Measurements from ENCODE around the gene STARD5. TPM values are rescaled to one million over a fixed set of nuclear protein-coding genes. Genes with fewer than 3 reads are reported as not detected.

Gene STARD5
- total RNA-seq, 1 experiment from 2014 or later, result 2.3 TPM

DNA sequence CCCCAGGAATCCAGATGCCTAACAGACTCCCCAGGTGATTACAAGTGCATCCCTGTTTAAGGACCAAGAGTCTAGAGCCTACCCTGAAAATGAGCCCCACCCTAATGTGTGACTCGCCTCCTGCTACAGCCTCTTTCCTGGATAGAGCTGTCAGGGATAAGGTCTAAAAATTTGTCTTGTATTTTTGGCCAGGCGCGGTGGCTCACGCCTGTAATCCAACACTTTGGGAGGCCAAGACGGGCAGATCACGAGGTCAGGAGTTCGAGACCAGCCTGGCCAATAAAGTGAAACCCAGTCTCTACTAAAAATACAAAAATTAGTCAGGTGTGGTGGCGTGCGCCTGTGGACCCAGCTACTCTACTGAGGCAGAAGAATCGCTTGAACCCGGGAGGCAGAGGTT lies 38.8 kb upstream of the STARD5 start:
- Mint-ChIP-seq H3K4me1 (no peaks in the 10 kb centered on the region), H3K27me3 (ENCODE audit: low read depth) (no peaks in the 10 kb centered on the region; the same call in 1 of the 2 replicates), H3K36me3 (ENCODE audit: insufficient read depth in 1 of 3, low read depth in 3 of 3) (no peaks in the 10 kb centered on the region; a peak in 1 of 7 replicates)

More for the DNA sequence above, 38.8 kb upstream of the STARD5 start:
- H3K27ac ChIP-seq (ENCODE audit: insufficient read length, low read depth, low read length), result no peak overlapping the region
- H2BK5ac ChIP-seq (ENCODE audit: insufficient read length, low read length), result no peak overlapping the region
- no peaks in the 10 kb centered on the region for H3K4me1 ChIP-seq (ENCODE audit: insufficient read depth, low read length)
- no peak overlapping the region for H3K4me3 Mint-ChIP-seq
- H3K27ac Mint-ChIP-seq, result no peak overlapping the region
- DNase-seq, result no peak
- no peak overlapping the region for H2AK5ac ChIP-seq (ENCODE audit: insufficient read length, low read length)
- H2BK120ac ChIP-seq (ENCODE audit: low read depth, low read length, poor library complexity, severe bottlenecking), result no peak overlapping the region
- no peak overlapping the region for H3K18ac ChIP-seq (ENCODE audit: insufficient read length, low read depth, low read length)
- H3K23ac ChIP-seq (ENCODE audit: insufficient read length, low read depth, low read length), result no peak overlapping the region
- no peak overlapping the region for H2AFZ ChIP-seq (ENCODE audit: low read length)
- no peak overlapping the region for H3K4ac ChIP-seq (ENCODE audit: low read depth, low read length)
- no peak overlapping the region for H2BK20ac ChIP-seq (ENCODE audit: low read depth, low read length, poor library complexity, severe bottlenecking)
- no peak overlapping the region for H4K8ac ChIP-seq (replicated peaks; ENCODE audit: insufficient read length, low read depth, low read length)
- no peak overlapping the region for H4K5ac ChIP-seq (ENCODE audit: insufficient read length, low read depth, low read length)
- no peaks in the 10 kb centered on the region for H3K79me1 ChIP-seq (ENCODE audit: insufficient read depth, low read depth, low read length, poor library complexity, severe bottlenecking)
- H4K91ac ChIP-seq (ENCODE audit: insufficient read length, low read depth, low read length), result no peak overlapping the region
- no peak overlapping the region for H3K4me2 ChIP-seq (ENCODE audit: insufficient read depth, insufficient read length, low read length)
- no peaks in the 10 kb centered on the region for H3K79me2 ChIP-seq (ENCODE audit: insufficient read depth, low read length)
- H3K14ac ChIP-seq (ENCODE audit: insufficient read depth, low read length), result no peak overlapping the region
- WGBS (ENCODE audit: extremely low coverage, insufficient read length, low lambda C conversion rate), result no CpG with 5 or more reads among the region's 11 CpGs
- H2BK12ac ChIP-seq (ENCODE audit: insufficient read length, low read depth, low read length), result no peak overlapping the region
- H3K27me3 ChIP-seq (ENCODE audit: insufficient read depth, low read length), result no peaks in the 10 kb centered on the region
- H2BK15ac ChIP-seq (ENCODE audit: low read depth, low read length), result no peak overlapping the region
- H4K20me1 ChIP-seq (ENCODE audit: control insufficient read depth, insufficient read depth, insufficient read length), result no peaks in the 10 kb centered on the region
- no peaks in the 10 kb centered on the region for H3K9me3 ChIP-seq (ENCODE audit: control insufficient read depth, low read depth, low read length)
- TF ChIP-seq, protein P1, sequence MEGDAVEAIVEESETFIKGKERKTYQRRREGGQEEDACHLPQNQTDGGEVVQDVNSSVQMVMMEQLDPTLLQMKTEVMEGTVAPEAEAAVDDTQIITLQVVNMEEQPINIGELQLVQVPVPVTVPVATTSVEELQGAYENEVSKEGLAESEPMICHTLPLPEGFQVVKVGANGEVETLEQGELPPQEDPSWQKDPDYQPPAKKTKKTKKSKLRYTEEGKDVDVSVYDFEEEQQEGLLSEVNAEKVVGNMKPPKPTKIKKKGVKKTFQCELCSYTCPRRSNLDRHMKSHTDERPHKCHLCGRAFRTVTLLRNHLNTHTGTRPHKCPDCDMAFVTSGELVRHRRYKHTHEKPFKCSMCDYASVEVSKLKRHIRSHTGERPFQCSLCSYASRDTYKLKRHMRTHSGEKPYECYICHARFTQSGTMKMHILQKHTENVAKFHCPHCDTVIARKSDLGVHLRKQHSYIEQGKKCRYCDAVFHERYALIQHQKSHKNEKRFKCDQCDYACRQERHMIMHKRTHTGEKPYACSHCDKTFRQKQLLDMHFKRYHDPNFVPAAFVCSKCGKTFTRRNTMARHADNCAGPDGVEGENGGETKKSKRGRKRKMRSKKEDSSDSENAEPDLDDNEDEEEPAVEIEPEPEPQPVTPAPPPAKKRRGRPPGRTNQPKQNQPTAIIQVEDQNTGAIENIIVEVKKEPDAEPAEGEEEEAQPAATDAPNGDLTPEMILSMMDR (conservative IDR thresholded peaks at IDR 0.05), result no peak
- H3K23me2 ChIP-seq (ENCODE audit: insufficient read length, low read depth, low read length, poor library complexity, severe bottlenecking), result no peaks in the 10 kb centered on the region
- H3K9ac ChIP-seq (ENCODE audit: extremely low read depth, insufficient read length, low read length), result no peak overlapping the region
- no peak overlapping the region for H3T11ph ChIP-seq (ENCODE audit: low read length)
- H3K56ac ChIP-seq (ENCODE audit: insufficient read length, low read depth, low read length), result no peak overlapping the region
- no peaks in the 10 kb centered on the region for H3K9me3 Mint-ChIP-seq
